ENCODE results near the gene LMX1A. TPM values are rescaled to one million over a fixed set of nuclear protein-coding genes. Genes with fewer than 3 reads are reported as not detected.
A peak's percentile ranks its signal among the peaks of the same experiment; 100 is the strongest.

LMX1A gene
- total RNA-seq, 2 experiments from 2014 or later, result not detected

DNA sequence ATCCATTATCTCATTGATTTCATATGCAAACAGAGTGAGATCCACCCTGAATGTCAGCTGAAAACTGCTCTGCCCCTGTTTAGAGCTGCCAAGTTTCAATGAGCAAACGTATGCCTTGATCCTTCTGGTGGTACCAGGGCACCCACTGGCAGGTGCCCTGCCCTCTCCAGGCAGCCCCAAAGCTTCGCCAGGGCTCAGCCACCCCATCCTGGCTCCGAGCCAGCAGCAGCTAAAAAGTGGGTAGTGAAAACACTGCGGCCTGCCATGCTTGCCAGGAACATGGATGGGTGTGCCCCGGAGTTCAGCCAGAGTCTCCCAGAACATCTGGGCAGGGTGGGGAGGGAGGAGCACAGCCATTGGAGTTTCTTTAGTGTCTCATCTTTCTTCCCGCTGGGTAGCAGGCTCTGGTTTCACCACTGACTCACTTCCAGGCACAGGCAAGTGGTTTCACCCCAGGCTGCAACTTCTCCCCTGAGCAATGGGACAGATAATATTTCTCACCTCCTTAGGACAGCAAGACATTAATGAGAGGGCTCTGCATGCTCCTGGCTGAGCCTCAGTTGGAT is 8.1 kb upstream of the LMX1A start:
- no peak overlapping the region for H3K4me3 Mint-ChIP-seq
- H3K4me1 Mint-ChIP-seq (ENCODE audit: low read depth), result no peaks in the 10 kb centered on the region
- ATAC-seq (no peak), DNase-seq (no peak)
- H3K36me3 Mint-ChIP-seq (ENCODE audit: low read depth), result no peaks in the 10 kb centered on the region
- H3K27me3 Mint-ChIP-seq (ENCODE audit: low read depth), result peaks cover 29% of the 10 kb centered on the region
- ChIA-PET POLR2A (no interaction called here), CTCF (interaction anchor here (1.1 to 6.7 kb wide), 2 partner anchors 10 to 231 kb away, joined by 4 to 85 read pairs; no protein-coding TSS in a partner anchor)
- H3K9me3 Mint-ChIP-seq (ENCODE audit: insufficient read depth), result no peaks in the 10 kb centered on the region
- no peak overlapping the region for H3K27ac Mint-ChIP-seq

DNA sequence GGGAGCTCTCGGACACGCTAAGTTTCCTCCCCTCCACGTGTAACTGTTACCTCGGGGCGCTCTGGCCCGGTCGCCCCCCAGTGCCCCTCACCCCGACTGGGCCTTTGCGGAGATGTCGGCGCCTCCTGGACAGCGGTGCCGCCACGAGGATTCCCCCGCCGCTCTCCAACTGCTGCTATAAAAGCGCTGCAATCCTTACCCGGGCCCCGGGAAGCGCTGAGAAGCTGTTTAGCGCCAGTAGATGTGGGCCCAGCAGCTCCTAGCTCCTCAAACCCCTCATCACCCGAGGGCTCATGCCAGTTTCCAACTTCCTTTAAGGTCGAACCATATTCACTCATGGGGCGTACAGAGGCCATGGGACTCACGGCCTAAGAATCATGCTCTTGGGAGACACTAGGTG is 361 bp upstream of the LMX1A start:
- H3K9me3 Mint-ChIP-seq (ENCODE audit: insufficient read depth), result no peaks in the 10 kb centered on the region

DNA sequence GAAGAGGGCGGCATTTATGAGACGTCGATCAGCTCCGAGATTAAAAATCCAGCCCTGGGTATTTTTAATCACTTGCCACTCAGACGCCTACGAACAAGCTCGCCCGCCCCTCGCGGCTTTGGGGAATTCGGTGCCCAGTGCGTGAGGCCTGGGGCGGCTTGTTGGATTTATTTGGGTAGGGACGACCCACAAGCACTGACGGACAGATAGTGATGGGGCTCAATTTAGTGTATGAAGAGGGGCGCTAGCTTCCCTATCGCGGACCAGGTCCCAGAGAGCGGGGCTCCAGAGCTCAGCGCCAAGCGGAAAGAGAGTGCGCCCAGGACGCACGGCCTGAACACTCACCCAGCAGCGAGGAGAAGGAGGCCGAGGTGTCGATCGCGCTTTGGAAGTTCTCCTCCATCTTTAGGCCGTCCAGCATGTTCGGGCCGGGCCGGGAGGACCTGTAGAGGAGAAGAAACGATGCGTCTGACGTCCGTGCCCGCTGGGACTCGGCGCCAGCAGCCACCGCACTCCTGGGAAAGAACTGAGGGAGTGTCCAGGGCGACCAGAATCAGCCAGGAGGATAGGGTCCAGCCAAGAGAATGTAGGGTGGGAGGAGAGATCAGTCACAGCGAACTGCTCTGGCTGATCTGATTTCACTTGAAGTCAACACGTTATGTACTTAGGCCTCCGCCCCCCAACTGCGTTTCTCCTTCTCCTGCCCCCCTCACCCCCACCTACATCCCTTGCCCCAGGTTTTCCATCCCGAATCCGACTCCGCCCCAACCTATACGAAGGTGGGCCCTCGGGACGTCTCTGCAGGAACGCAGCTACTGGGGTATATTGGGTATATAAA is 1.2 kb downstream of the LMX1A start:
- H3K9me3 Mint-ChIP-seq (ENCODE audit: insufficient read depth), result no peaks in the 10 kb centered on the region

More for the DNA sequence above, 361 bp upstream of the LMX1A start:
- no peak for ATAC-seq
- H3K4me1 Mint-ChIP-seq (ENCODE audit: low read depth), result no peaks in the 10 kb centered on the region
- ChIA-PET POLR2A (no interaction called here), CTCF (interaction anchor here (3.3 kb wide), 1 partner anchor 12 kb away, joined by 32 read pairs; no protein-coding TSS in a partner anchor)
- H3K36me3 Mint-ChIP-seq (ENCODE audit: low read depth), result peaks cover 1% of the 10 kb centered on the region
- DNase-seq, result no peak
- no peak overlapping the region for H3K27ac Mint-ChIP-seq
- H3K4me3 Mint-ChIP-seq, result no peak overlapping the region
- peaks cover 68% of the 10 kb centered on the region for H3K27me3 Mint-ChIP-seq (ENCODE audit: low read depth)

DNA sequence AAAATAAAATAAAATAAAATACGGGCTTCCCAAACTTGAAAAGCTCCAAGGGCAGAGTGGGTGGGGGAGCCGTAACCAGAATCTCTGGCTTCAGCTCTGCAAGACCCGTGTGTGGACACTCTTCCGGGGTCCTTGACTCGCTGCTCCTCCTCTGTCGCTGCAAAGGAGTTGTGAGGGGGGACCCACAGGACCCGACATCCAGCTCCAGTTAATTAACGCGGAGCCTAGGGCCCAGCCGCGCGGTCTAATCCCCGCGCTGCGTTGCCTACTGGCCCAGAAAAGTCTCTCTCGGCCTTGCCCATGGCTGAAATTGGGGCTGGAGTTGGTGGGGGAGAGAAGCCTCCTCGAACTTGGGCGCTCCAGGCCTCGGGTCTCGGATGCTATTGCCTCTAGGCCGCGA is 1.8 kb downstream of the LMX1A start:
- H3K27ac Mint-ChIP-seq, result no peak overlapping the region
- peaks cover 73% of the 10 kb centered on the region for H3K27me3 Mint-ChIP-seq (ENCODE audit: low read depth)
- ATAC-seq, result no peak
- no peaks in the 10 kb centered on the region for H3K4me1 Mint-ChIP-seq (ENCODE audit: low read depth)
- H3K4me3 Mint-ChIP-seq, result no peak overlapping the region
- POLR2A ChIA-PET, result no interaction called here
- H3K9me3 Mint-ChIP-seq (ENCODE audit: insufficient read depth), result no peaks in the 10 kb centered on the region
- peaks cover 1% of the 10 kb centered on the region for H3K36me3 Mint-ChIP-seq (ENCODE audit: low read depth)
- CTCF ChIA-PET, result interaction anchor here (0.6 to 3.3 kb wide), 3 partner anchors 10 to 530 kb away, joined by 3 to 32 read pairs (median 4); no protein-coding TSS in a partner anchor
- no peak for DNase-seq

More for the DNA sequence above, 1.2 kb downstream of the LMX1A start:
- POLR2A ChIA-PET, result no interaction called here
- Mint-ChIP-seq H3K4me1 (ENCODE audit: low read depth) (no peaks in the 10 kb centered on the region), H3K27me3 (ENCODE audit: low read depth) (peaks cover 71% of the 10 kb centered on the region), H3K36me3 (ENCODE audit: low read depth) (peaks cover 1% of the 10 kb centered on the region), H3K4me3 (no peak overlapping the region), H3K27ac (peak overlapping the region; percentile 52)
- no peak for ATAC-seq
- CTCF ChIA-PET, result interaction anchor here (1.1 to 3.3 kb wide), 2 partner anchors 9 to 13 kb away, joined by 4 to 32 read pairs; no protein-coding TSS in a partner anchor
- DNase-seq, result no peak

DNA sequence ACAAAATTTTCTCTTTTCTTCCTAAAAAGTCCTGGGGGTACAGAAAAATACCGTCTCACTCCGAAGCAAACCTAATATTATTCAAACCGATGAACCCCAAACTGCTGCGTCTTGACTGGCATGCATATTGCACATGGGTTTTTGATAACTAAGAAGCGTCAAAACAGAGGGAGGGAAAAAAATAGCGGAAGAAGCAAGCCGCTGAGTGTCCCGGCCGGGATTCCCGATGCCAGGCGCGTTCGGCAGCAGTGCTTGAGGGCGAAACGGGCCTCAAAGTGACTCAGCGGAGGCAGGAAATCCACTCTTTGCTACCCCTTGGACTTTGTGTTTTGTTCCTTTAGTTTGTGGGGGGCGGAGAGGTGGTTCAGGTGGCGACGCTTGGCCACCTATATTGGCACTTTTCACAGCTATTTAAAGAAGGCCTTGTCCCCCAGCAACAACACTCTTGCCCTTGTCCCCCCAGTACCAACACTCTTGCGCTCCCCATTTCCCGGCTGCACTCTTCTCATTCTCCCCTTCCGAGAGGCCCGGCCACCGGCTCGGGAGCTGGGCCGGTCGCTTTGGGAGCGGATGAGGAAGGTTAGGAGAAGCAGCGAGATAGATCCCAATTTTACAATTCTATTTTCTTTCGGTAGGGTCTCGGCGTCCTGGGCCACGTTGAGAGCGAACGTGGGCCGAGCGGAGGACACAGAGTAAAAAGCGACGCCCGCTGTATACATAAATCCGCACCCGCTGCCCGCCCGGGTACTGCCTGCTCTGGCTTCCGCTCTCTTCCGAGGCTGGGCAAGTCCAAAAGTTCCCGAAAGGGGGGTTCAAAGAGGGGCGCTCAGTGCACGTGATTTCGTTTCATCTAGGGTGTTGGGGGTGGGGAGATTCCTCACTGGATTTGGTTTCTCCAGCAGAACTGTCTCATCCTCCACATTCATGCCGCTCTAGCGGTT is 2.5 kb downstream of the LMX1A start:
- CTCF ChIA-PET, result interaction anchor here (0.6 to 3.3 kb wide), 3 partner anchors 11 to 531 kb away, joined by 3 to 32 read pairs (median 4); no protein-coding TSS in a partner anchor
- Mint-ChIP-seq H3K4me3 (no peak overlapping the region), H3K27me3 (ENCODE audit: low read depth) (peaks cover 80% of the 10 kb centered on the region), H3K36me3 (ENCODE audit: low read depth) (peaks cover 1% of the 10 kb centered on the region), H3K4me1 (ENCODE audit: low read depth) (no peaks in the 10 kb centered on the region), H3K27ac (no peak overlapping the region), H3K9me3 (ENCODE audit: insufficient read depth) (no peaks in the 10 kb centered on the region)
- DNase-seq (no peak), ATAC-seq (no peak)
- POLR2A ChIA-PET, result no interaction called here

DNA sequence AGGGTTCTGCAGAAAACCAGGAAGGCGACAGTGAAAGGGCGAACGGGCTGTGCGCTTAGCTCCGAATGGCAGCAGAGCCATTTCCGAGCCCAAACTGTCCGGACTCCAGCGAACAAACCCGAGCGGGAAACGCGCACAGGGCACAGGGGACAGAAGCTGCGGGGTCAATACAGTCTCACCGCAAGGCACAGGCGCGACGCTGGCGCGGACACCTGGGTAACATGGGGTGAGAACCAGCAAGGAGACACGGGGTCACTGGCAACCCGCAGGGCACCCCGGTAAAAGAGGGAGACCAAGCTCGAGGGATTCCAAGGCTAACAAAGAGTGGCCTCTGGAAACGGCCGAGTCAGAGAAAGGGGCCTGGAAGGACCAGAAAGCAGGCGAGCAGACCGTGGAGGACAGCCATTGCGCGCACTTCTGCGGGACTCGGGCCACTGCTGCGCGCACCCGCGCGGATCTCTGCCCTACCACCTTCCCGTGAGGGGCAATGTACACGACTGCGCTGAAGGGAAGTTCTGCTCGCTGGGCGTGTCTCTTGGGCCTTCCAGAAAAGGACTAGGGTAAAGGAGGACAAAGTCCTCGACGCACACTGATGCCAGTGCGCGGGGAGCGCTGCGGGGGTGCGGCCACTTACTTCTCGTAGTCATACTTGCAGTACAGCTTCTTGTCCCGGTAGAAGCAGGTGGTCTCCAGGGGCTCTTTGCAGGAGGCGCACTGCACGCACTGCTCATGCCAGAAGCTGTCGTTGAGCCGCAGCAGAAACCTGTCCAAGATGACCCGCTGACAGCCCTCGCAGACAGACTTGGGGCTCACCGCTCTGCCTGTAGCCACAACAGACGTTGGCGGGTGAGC is 3.8 kb downstream of the LMX1A start:
- peaks cover 78% of the 10 kb centered on the region for H3K27me3 Mint-ChIP-seq (ENCODE audit: low read depth)
- ChIA-PET POLR2A (no interaction called here), CTCF (no interaction called here)
- ATAC-seq (no peak), DNase-seq (no peak)
- H3K27ac Mint-ChIP-seq, result no peak overlapping the region
- no peaks in the 10 kb centered on the region for H3K4me1 Mint-ChIP-seq (ENCODE audit: low read depth)
- no peak overlapping the region for H3K4me3 Mint-ChIP-seq
- no peaks in the 10 kb centered on the region for H3K9me3 Mint-ChIP-seq (ENCODE audit: insufficient read depth)
- H3K36me3 Mint-ChIP-seq (ENCODE audit: low read depth), result peaks cover 1% of the 10 kb centered on the region

DNA sequence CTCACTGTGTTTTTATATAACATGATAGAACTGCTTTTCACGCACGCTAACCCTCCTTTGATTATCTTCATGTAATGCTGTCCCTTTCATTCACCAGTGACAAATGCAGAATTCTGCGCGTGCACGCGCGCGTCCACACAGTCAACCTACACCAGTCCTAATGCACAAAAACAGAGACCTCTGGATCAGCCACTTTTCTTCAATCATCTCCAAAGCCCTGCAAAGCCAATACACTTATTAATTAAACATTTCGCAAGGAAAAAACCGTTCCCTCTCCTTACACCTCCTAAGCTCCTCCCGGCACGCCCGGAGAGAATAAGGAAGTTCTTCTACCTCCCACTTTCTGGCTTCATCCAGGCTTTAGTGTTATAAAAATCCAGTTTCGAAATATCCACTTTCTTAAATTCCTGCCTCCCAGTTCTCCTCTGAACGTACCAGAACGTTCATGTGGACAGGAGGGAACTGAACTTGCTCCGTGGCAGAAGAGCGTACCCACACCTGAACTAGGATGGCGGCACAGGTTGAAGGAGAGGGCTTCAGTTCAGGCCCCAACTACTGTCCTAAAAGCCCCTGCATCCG is 4.6 kb downstream of the LMX1A start:
- Mint-ChIP-seq H3K27ac (no peak overlapping the region), H3K27me3 (ENCODE audit: low read depth) (peaks cover 76% of the 10 kb centered on the region), H3K9me3 (ENCODE audit: insufficient read depth) (no peaks in the 10 kb centered on the region), H3K4me1 (ENCODE audit: low read depth) (no peaks in the 10 kb centered on the region), H3K36me3 (ENCODE audit: low read depth) (peaks cover 1% of the 10 kb centered on the region), H3K4me3 (no peak overlapping the region)
- CTCF ChIA-PET, result interaction anchor here (0.7 kb wide), 1 partner anchor 16 kb away, joined by 4 read pairs; no protein-coding TSS in a partner anchor
- no peak for ATAC-seq
- POLR2A ChIA-PET, result no interaction called here
- no peak for DNase-seq

DNA sequence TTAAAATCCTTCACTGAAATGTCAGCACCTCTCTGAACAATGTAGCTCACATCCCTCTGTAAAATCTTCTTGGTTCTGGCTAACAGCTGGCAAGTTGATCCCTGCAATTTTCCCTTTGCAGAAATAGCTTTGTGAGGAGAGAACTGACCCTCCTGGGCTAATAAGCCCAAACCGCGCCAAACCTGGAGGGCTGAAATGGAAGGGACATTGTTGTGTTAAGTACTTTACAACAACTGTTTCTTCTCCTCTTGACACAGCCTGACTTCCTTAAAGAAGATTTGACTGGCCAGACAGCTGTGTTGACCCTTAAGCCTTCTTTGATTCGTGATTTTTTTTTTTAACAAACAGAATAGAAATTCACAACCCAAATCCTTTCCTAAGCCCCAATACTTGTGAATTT is 5.7 kb downstream of the LMX1A start:
- POLR2A ChIA-PET, result no interaction called here
- Mint-ChIP-seq H3K27me3 (ENCODE audit: low read depth) (peaks cover 78% of the 10 kb centered on the region), H3K36me3 (ENCODE audit: low read depth) (peaks cover 1% of the 10 kb centered on the region), H3K4me3 (no peak overlapping the region), H3K4me1 (ENCODE audit: low read depth) (no peaks in the 10 kb centered on the region), H3K9me3 (ENCODE audit: insufficient read depth) (no peaks in the 10 kb centered on the region), H3K27ac (no peak overlapping the region)
- no peak for DNase-seq
- ATAC-seq, result no peak
- CTCF ChIA-PET, result interaction anchor here (0.5 to 2.1 kb wide), 3 partner anchors 17 to 268 kb away, joined by 3 to 10 read pairs (median 8); no protein-coding TSS in a partner anchor

DNA sequence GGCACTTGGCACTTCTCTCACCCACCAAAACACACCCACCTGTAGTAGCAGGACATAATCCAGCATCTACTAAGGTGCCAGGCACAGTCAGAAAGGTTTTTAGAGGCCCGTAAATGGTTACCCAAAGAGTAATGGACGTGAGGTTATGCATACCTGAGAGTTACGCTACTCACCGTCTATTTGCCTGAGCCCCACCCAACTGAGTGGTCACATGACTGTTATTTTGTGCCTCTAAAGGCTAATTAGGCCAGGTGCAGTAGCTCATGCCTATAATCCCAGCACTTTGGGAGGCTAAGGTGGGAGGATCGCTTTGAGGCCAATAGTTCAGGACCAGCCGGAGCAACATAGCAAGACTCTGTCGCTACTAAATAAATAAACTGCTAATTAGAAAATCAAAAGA is 11.0 kb downstream of the LMX1A start:
- no peaks in the 10 kb centered on the region for H3K36me3 Mint-ChIP-seq (ENCODE audit: low read depth)
- no peak for ATAC-seq
- ChIA-PET POLR2A (no interaction called here), CTCF (interaction anchor here (3.7 kb wide), 1 partner anchor 23 kb away, joined by 23 read pairs; no protein-coding TSS in a partner anchor)
- no peaks in the 10 kb centered on the region for H3K9me3 Mint-ChIP-seq (ENCODE audit: insufficient read depth)
- H3K27ac Mint-ChIP-seq, result no peak overlapping the region
- peaks cover 51% of the 10 kb centered on the region for H3K27me3 Mint-ChIP-seq (ENCODE audit: low read depth)
- no peak for DNase-seq
- no peak overlapping the region for H3K4me3 Mint-ChIP-seq
- H3K4me1 Mint-ChIP-seq (ENCODE audit: low read depth), result no peaks in the 10 kb centered on the region

DNA sequence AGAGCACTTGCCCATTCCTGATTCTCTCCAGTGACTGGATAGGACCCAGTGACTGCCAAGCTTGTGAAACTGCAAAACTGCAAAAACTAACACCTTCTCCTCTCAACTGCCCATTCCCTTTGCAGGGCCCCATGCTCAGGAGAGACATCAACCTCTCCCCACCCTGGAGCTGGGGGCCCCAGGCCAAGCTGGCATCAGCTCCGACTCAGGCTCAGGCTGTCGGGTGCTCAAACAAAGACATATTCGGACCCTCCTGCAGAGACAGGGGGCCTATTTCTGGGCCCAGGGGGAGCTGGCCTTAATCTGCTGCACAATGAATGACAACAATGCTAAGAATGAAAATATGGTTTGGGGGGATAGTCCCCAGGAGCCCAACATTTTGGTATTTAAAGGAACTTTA is 11.8 kb downstream of the LMX1A start:
- POLR2A ChIA-PET, result no interaction called here

More for the DNA sequence above, 11.8 kb downstream of the LMX1A start:
- H3K4me3 Mint-ChIP-seq, result no peak overlapping the region
- H3K27ac Mint-ChIP-seq, result no peak overlapping the region
- ATAC-seq (no peak), DNase-seq (no peak)
- CTCF ChIA-PET, result interaction anchor here (3.7 kb wide), 1 partner anchor 24 kb away, joined by 23 read pairs; no protein-coding TSS in a partner anchor
- H3K36me3 Mint-ChIP-seq (ENCODE audit: low read depth), result no peaks in the 10 kb centered on the region
- peaks cover 45% of the 10 kb centered on the region for H3K27me3 Mint-ChIP-seq (ENCODE audit: low read depth)
- no peaks in the 10 kb centered on the region for H3K9me3 Mint-ChIP-seq (ENCODE audit: insufficient read depth)
- H3K4me1 Mint-ChIP-seq (ENCODE audit: low read depth), result no peaks in the 10 kb centered on the region

Measured in activated CD8-positive, alpha-beta T cell treated with anti-CD3 and anti-CD28 coated beads, Interleukin-2, amount 10 ng/mL, durations not matched to agents 7 days and 5 days (primary cell).